NCI-H1092 treated with DMSO at 0.1 percent for 48 hours (cell line): Measurements from ENCODE around the gene POU5F1.
"Not testable (repeated sequence)": the region's sequence is repeated elsewhere in the genome, so short reads cannot be mapped to it uniquely, and the experiment has no call there.

Experiments
- DNase-seq: peaks from one replicate; lab custom pipeline; 2025; lab: John Stamatoyannopoulos, UW

Gene POU5F1

DNA sequence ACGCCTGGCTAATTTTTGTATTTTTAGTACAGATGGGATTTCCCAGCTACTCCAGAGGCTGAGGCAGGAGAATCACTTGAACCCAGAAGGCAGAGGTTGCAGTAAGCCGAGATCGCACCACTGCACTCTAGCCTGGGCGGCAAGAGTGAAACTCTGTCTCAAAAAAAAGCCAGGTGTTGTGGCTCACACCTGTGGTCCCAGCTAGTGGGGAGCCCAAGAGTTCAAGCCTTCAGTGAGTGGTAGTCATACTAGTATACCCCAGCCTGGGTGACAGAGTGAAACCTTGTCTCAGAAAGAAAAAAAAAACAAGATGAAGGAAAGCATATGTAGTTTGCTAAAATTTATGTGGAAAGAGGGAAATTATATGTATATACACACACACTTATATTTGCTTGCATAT lies 20.0 kb upstream of the POU5F1 start:
- no peak for DNase-seq

DNA sequence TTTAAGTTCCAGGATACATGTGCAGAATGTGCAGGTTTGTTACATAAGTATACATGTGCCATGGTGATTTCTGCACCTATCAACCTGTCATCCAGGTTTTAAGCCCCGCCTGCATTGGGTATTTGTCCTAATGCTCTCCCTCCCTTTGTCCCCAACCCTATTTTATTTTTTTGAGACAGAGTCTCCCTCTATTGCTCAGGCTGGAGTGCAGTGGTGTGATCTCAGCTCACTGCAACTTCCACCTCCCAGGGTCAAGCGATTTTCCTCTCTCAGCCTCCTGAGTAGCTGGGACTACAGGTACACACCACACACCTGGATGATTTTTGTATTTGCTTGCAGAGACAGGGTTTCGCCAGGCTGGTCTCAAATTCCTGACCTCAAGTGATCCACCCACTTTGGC lies 18.7 kb upstream of the POU5F1 start:
- not testable (repeated sequence) for DNase-seq

DNA sequence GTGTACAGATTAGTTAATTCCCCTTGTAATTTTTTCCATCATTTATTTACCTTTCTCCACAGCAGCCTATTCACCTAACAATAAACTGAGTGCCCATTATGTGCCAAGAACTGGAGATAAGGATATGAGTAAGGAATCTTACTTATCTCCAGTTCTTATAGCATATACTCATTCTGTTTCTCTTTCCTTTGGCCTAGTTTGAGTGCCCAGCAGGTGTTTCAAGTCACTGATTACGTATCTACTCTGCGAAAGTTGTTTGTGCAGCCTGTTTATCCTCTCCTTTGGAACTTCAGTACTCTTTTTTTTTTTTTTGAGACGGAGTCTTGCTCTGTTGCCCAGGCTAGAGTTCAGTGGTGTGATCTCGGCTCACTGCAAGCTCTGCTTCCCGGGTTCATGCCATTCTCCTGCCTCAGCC lies 17.3 kb upstream of the POU5F1 start:
- no peak for DNase-seq

DNA sequence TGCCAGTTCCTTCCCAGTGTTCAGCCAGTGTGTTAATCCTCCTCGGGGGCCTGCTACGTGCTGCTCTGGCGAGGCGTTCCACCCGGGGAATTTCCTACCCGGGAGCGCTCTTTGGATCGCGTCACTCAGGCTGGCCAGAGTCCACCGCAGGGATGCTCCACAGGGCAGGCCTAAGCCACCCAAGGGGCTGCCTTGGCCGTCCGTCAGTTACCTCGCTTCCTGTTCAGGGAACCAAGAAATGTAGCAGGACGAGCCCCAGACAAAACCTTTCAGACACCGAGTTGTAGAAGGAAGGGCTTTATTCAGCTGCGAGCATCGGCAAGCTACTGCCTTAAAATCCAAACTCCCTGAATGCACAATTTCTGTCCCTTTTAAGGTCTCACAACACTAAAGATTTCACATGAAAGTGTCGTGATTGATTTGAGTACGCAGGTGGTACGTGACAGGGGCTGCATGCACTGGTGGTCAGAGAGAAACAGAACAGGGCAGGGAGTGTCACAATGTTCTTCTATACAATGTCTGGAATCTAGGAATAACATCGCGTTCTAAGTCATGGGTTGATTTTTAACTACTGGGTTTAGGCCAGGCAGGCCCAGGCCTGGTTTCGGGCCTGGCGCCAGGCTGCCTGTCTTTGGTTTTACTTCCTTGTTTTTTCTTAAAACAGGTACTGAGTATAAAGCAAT lies 15.7 kb upstream of the POU5F1 start:
- no peak for DNase-seq

DNA sequence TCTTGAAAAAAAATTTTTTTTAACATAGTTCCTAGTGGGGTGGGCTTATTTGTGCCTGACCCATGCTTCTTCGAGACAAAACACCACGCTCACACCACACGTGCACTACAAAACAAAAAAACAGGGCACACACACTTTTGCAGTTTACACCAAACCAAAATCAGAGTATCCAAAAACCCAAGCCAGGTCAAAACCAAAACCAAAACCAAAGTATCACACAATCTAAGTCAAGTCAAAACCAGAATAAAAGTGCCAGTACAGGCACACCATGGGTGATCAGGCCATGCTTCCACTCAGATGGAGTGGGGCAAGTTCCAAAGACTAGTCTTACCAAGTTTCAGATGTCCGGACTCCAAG lies 15.2 kb upstream of the POU5F1 start:
- DNase-seq, result not testable (repeated sequence)

DNA sequence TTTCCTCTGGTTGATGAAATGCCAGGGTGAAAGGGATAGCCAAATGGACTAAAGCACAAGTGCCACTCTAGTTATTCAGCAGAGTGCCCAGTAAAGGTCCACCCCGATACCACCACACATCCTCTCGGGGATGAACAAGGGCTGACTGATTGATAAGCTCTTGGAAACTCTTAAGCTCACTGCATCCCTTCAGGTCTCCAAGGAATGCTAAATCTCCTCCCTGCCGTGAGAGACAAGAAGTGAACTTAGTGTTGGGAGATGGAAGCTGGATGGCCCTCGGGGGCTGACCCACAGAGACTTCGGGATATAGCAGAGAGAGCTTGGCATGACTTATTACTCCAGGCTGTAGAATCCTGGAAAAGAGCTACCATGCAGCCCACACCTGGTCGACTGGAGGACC lies 13.4 kb upstream of the POU5F1 start:
- not testable (repeated sequence) for DNase-seq

DNA sequence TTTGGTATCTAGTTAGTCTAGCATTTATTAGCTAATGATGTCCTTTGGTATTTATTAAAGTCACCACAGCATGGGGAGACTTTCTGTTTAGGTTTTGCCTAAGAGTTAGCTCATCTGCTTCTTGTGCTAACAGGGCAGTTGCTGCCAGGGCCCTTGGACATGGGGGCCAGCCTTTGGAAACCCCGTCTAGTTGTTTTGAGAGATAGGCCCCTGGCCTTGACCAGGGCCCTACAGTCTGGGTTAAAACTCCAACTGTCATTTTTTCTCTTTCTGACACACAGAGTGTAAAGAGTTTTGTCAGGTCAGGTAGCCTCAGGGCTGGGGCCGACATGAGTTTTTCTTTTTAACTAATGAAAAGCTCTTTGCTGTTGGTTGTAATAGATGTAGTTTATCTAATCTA lies 12.8 kb upstream of the POU5F1 start:
- DNase-seq, result not testable (repeated sequence)

DNA sequence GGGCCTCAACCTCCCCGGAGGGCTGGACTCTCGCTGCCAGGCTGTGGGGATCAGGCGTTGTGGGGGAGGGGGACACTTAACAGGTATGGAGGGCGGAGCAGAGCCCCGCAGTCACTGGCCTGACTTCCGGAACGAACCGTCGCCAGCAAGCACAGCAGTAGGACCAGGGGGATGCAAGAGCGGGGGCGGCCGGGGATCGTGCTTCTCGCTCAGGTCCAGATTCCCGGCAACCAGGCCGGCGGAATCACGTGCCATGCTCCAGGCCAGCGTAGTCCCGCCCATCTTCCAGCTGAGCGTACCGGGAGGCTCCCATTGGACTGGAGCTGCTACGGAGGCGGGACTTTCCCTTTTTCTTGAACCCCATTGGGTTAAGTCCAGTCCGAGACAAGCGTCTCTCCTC lies 10.0 kb upstream of the POU5F1 start:
- DNase-seq, result no peak

DNA sequence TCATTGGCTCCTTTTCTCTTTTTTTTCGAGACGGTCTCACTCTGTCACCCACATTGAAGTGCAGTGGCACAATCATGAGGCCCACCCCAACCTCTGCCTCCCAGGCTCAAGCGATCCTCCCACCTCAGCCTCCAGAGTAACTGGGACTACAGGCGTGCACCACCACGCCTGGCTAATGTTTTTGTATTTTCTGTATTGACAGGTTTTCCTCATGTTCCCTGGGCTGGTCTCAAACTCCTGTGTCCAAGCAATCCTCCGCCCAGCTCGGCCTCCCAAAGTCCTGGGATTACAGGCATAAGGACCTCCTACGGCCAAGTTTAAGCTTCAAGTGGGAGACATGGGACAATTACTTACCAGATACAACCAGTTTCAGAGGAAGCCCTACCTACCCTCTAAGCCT lies 9.4 kb upstream of the POU5F1 start:
- no peak for DNase-seq

DNA sequence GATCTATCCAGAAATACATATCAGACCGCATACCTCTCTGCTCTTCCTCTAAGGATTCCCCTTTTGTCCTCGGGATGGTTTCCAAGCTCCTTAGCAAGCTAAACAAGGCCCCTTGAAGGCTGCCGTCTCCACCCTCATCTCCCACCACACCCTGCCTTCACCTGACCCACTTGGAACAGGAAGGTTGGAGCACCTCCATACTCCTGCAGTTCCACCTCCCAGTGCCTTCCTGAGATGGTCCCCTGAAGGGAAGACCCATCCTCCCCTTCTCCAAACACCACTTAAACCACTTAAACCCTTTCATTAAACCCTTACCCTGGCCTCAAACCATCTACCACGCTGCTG lies 8.5 kb upstream of the POU5F1 start:
- no peak for DNase-seq

DNA sequence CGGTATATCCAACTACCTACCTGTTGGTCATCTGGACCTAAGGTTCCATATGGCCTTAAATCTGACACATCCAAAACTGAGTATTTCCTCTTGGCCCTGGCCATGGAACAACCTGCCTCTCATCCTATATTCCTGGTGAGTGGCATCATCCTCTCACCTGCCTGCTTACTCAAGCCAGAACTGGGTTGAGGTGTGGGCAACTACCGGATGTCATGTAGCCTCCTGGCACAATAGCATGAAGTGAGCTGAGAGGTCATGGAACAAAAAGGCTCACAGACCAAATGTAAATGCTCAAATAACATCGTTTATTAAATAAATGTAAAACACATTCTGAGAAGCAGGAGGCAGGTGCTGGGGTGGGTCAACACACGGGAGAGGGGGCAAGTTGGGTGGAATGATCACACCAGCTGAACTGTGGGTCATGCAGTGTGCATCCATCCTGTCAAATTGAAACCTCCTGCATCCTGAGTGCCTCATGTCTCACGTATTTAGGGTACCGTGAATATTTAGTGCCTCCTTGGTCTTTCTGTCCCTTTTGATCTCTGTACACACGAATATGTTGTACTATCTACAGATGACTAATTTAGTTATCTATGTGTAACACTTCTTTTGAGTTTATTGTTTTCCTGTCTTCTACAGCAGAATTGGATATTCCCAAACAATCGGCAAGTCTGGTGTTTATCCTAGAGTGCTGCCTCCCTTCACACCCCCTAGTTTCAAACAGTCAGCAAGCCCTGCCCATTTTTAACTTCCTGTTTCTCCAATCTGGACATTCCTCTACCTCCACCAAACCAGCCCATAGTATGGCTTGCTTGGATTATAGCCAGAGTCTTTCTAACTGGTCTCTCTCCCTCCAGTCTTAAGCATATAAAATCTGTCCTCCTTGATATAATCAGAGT lies 7.9 kb upstream of the POU5F1 start:
- DNase-seq, result no peak

DNA sequence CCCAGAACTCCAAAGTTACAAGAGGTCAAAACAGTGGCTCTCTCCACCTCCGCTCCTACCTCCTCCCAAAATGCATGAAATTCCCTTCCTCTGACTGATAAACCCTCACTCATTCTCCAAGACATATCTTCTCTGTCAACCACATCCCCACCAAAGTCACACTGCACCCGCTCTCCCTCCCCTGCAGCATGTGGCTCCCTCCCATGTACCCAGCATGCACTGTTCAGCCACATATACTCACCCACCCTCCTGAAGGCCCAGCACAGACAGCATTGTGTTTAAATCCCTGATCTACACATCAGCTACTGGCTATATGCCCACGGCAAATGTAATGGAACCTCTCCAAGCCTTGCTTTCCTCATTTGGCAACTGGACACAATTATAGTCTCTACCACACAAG lies 5.5 kb upstream of the POU5F1 start:
- no peak for DNase-seq

DNA sequence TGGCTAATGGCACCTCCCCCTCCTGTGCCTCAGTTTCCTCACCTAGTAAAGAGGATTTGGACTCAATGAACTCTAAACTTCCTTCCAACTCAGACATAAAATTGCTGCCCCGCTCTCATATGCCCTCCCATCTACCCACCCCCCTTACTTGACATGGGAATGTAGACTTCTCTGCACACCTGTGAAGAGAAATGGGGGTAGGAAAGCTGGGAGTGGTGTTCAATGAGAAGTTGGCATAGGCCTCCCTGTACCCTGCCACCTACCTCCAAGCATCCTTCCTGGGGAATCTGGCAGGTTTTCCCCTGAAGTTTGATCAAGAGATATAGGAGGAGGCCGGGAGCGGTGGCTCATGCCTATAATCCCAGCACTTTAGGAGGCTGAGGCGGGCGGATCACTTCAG lies 3.9 kb upstream of the POU5F1 start:
- DNase-seq, result no peak

DNA sequence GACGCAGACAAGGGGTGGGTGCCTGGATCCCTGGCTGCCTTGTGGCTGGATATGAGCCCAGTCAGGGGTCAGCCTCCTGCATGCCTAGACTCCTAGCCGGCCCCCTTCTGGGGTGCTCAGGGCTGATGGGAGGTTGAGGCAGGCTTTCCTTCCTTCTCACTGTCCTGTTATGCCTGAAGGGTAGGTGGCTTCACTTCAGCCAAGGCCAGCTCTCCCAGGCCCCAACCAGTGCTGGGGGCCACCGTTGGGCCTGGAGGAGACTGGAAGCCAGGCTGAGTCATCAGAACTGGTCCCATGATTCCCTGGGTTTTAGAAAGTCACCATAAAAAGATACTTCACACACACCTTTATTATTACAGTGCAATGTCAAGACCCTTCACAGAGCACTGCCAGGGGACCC lies 2.9 kb upstream of the POU5F1 start:
- DNase-seq, result no peak

DNA sequence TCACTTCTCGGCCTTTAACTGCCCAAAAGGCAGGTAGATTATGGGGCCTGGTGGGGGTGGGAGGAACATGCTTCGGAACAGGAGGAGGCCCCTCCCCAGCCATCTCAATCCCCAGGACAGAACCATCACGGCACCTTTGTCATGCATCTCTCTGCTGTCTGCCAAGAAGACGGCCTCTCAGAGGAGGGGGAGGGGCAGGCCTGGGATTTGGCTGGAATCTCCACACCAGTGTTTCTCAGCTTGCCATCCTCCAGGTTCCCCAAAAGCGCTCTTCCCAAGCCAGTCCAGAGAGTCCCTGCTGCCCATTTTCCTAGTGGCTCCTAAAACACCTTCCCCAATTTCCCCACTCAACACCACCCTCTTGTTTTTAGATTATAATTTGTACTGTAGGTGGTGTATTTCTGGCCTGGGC lies 2.5 kb upstream of the POU5F1 start:
- DNase-seq, result no peak

DNA sequence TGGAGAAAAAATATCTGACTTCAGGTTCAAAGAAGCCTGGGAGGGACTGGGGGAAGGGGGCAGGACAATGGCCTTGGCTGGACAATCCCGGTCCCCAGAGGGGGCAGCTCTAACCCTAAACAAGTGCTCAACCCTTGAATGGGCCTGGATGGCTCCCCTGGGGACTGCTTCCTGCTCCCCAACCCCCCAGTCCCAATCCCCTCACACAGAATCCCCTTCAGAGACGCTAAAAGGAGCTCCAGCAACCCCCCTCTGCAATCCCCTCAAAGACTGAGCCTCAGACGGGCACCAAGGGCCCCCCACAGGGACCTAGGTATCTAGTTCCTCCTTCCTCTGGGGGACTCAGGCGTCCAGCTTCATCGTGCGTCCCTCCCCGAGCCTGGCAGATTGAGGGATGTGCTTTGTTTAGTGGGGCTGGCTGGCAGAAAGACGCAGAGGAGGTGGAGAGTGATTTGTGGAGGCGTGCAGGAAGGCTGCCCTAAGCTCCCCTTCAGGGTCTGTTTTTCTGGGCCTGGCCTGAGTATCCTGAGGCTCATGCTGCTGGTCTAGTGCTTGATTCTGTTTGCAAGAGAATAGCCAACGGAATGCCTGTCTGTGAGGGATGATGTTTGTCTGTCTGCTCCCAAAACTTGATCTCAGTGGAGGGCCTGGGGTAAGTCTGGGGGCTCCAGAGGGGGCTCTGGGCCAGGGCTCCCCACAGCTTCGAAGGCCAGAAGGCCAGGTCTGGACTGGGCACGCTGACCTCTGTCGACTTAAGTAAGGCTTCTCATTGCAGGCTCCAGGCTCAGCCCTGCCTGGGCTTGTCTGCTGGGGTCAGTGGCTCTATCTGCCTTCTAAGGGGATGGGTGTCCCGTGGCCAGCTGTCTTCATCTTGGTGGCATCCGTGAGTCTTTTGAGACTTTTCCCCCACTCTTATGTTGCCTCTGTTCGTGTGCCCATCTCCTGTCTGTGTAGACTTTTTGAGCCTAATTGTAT lies 1.7 kb upstream of the POU5F1 start:
- no peak for DNase-seq

DNA sequence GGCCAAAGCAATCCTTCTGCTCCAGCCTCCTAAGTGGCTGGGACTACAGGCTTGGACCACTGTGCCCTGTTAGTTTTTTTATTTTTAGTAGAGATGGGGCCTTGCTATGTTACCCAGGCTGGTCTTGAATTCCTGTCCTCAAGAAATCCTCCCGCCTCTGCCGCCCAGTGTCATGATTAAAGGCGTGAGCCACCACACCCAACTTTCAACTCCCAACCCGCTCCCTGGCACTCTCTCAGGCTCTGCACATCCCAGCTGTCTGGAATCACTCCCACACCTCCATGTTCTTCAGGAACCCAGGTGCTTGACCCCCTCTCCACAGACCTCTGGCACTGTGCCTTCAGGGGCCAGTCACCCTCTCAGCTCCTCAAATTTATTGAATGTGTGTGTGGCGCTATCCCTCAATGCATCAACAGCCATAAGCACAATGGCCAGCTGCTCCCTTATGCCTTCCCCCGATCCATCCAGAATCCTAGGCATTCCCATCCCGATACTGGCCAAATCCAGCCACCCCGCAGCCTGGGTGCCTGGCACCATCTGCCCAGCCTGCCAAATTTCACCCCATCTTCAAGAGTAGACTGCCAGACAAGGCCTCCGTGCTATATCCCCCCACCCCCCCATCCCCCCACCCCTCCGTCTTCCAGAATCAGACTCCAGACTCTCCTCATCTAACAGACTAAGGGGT lies 647 bp upstream of the POU5F1 start:
- no peak for DNase-seq

DNA sequence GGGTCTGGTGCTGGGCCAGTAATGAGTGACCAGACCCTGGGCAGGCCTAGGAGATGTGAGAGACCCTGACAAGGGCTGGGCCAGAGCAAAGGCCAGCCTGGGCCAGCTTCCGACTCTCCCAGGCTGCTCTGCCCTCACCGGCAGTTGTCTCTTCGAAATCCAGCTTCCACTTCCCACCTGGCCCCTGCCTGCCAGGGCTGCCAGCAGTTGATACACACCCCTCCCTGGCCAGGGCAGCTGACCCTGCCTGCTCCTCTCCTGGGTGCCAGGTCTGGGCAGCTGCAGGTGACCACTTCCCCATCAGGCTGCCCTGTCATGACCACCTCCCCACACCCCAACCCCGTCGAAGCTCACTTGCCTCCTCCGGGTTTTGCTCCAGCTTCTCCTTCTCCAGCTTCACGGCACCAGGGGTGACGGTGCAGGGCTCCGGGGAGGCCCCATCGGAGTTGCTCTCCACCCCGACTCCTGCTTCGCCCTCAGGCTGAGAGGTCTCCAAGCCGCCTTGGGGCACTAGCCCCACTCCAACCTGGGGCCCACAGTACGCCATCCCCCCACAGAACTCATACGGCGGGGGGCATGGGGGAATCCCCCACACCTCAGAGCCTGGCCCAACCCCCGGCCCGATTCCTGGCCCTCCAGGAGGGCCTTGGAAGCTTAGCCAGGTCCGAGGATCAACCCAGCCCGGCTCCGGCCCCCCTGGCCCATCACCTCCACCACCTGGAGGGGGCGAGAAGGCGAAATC lies 453 bp downstream of the POU5F1 start:
- not testable (repeated sequence) for DNase-seq

DNA sequence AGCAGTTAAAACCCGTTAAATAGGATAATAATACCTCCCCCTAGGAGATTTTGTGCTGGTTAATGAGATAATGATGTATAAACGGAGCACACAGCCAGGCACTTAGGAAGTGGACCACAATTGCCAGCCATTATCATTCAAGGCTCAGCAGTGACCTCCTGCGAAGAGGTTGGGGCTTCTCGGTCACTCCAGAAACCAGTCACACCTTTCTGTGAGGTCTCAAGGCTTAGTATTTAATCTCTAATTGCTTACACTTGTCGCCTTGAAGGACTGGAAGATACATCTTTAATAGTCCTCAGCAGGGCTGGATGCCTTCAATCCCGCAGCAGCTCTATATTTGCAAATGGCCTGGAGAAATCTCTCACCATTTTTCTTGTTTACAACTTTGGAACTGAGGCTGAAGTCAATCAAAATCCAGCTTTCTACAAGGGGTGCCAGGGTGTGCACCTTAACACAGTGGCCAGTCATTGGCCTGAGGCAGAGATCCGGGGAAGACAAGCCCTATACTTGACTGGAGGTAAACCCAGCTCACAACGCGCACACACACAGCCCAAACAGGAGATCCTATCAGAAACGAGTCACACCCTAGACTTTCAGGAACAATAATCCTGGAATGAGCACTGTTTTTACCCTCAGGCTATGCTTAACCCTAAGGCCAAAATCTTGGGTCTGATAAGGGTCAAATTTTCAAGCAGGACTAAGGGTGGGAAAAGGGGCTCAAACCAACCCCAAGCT lies 1.2 kb downstream of the POU5F1 start:
- no peak for DNase-seq

DNA sequence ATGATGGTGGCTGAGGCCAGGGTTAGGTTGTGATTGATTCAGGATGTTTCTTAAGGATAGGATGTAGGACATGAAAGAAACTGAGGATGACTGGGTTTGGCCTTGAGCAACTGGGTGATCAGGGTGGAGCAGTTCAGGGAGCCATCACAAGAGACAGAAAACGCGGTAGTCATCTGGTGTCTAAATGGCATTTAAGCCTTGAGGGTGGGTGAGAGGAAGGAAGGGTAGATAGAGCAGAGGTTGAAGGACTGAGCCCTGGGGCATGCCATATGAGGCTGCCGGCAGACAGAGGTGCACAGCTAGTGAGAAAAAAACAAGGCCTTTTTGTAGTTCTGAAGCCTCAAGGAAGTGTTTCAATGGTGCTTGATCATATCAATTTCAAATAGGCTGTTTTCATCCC lies 1.9 kb downstream of the POU5F1 start:
- DNase-seq, result no peak

DNA sequence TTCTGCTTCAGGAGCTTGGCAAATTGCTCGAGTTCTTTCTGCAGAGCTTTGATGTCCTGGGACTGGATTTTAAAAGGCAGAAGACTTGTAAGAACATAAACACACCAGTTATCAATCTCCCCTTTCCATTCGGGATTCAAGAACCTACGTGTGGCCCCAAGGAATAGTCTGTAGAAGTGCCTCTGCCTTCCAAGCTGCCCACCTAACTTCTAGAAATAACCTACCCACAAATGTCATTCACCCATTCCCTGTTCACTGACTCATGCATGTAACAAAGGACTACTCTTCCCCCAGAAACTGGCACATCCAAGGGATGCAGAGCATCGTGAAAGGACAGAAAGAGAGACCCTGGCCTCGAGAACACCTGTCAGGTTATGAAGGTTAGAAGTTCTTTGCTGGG lies 4.5 kb downstream of the POU5F1 start:
- DNase-seq, result no peak
